IPS-18c (cell line): ENCODE measurements around the gene KRTAP4-3.
"Not testable (repeated sequence)": the region's sequence is repeated elsewhere in the genome, so short reads cannot be mapped to it uniquely, and the experiment has no call there.

ENCODE experiments used
- H3K4me3 ChIP-seq: 2 replicates; pipeline ENCODE4 v1.7.0; 2013; ENCODE audit warnings: low read depth, mild to moderate bottlenecking, low read length, moderate library complexity; ENCODE audit not compliant: insufficient read depth
- H3K9me3 ChIP-seq: one replicate; pipeline ENCODE4 v1.6.1; 2013; ENCODE audit warnings: mild to moderate bottlenecking, low read length, moderate library complexity; ENCODE audit not compliant: control insufficient read depth, insufficient read depth

The KRTAP4-3 gene

GRCh38 chr17:41168121-41168520 lies at the start of gene KRTAP4-3:
TSS of gene KRTAP4-3 (minus strand) at chr17:41168221. CDS start at chr17:41168172, 49 bp downstream.
- no peak within 1 kb of the TSS for H3K4me3 ChIP-seq
- no peaks in the 10 kb centered on the region for H3K9me3 ChIP-seq

GRCh38 chr17:41215681-41216080 lies 47.7 kb upstream of the KRTAP4-3 start:
- Histone ChIP-seq H3K9me3 (no peaks in the 10 kb centered on the region), H3K4me3 (no peak overlapping the region)

- H3K9me3 ChIP-seq = no peaks in the 10 kb centered on the region
- no peak overlapping the region for H3K4me3 ChIP-seq
These were observed 44.6 kb upstream of the KRTAP4-3 start for GRCh38 chr17:41212524-41213169.

GRCh38 chr17:41211845-41212466 lies 43.9 kb upstream of the KRTAP4-3 start:
- no peak overlapping the region for H3K4me3 ChIP-seq
- no peaks in the 10 kb centered on the region for H3K9me3 ChIP-seq

- Histone ChIP-seq H3K4me3 (no peak overlapping the region), H3K9me3 (peaks cover 2% of the 10 kb centered on the region)
These were observed 31.5 kb upstream of the KRTAP4-3 start for GRCh38 chr17:41199421-41200078.

- H3K4me3 ChIP-seq = no peak overlapping the region
These were observed 28.0 kb upstream of the KRTAP4-3 start for GRCh38 chr17:41196068-41196467.

GRCh38 chr17:41190328-41190727 lies 22.3 kb upstream of the KRTAP4-3 start:
- no peak overlapping the region for H3K4me3 ChIP-seq
- H3K9me3 ChIP-seq = peaks cover 2% of the 10 kb centered on the region

More at GRCh38 chr17:41196068-41196467, 28.0 kb upstream of the KRTAP4-3 start:
- H3K9me3 ChIP-seq = peaks cover 2% of the 10 kb centered on the region

- H3K4me3 ChIP-seq, H3K9me3 ChIP-seq: not testable (repeated sequence)
These were observed 21.9 kb upstream of the KRTAP4-3 start, which contains the start of gene KRTAP9-1 for GRCh38 chr17:41189837-41190318. TSS of gene KRTAP9-1 (plus strand) at chr17:41189887. CDS start at chr17:41189887, 0 bp downstream.

GRCh38 chr17:41186872-41187271 lies 18.9 kb upstream of the KRTAP4-3 start:
- Histone ChIP-seq H3K9me3 (peaks cover 2% of the 10 kb centered on the region), H3K4me3 (no peak overlapping the region)

GRCh38 chr17:41185001-41185400 lies 17.0 kb upstream of the KRTAP4-3 start:
- peaks cover 1% of the 10 kb centered on the region for H3K9me3 ChIP-seq
- H3K4me3 ChIP-seq = no peak overlapping the region

- Histone ChIP-seq H3K4me3 (no peak within 1 kb of the TSS), H3K9me3 (no peaks in the 10 kb centered on the region)
These were observed 16.5 kb upstream of the KRTAP4-3 start, which contains the start of gene KRTAP4-1 for GRCh38 chr17:41184480-41184961. TSS of gene KRTAP4-1 (minus strand) at chr17:41184911. CDS start at chr17:41184854, 57 bp downstream.

- H3K9me3 ChIP-seq = no peaks in the 10 kb centered on the region
- no peak overlapping the region for H3K4me3 ChIP-seq
These were observed 11.0 kb upstream of the KRTAP4-3 start for GRCh38 chr17:41178843-41179616.

GRCh38 chr17:41178341-41178740 lies 10.3 kb upstream of the KRTAP4-3 start:
- no peak overlapping the region for H3K4me3 ChIP-seq
- H3K9me3 ChIP-seq = no peaks in the 10 kb centered on the region

- Histone ChIP-seq H3K9me3 (no peaks in the 10 kb centered on the region), H3K4me3 (no peak within 1 kb of the TSS)
These were observed 9.8 kb upstream of the KRTAP4-3 start, which contains the start of gene KRTAP4-2 for GRCh38 chr17:41177727-41178271. TSS of gene KRTAP4-2 (minus strand) at chr17:41178221. CDS start at chr17:41178164, 57 bp downstream.

- Histone ChIP-seq H3K4me3 (no peak overlapping the region), H3K9me3 (no peaks in the 10 kb centered on the region)
These were observed 8.8 kb upstream of the KRTAP4-3 start for GRCh38 chr17:41176744-41177387.

- Histone ChIP-seq H3K4me3 (no peak overlapping the region), H3K9me3 (no peaks in the 10 kb centered on the region)
These were observed 3.9 kb upstream of the KRTAP4-3 start for GRCh38 chr17:41171886-41172285.
